Tracheal epithelial cell (primary cell): Measurements from ENCODE around the gene GRIA1. TPM values are rescaled to one million over a fixed set of nuclear protein-coding genes. Genes with fewer than 3 reads are reported as not detected.

Experiments
- total RNA-seq: library from RNA; depleted of rRNA; stranded (reverse); fragments of >200 nt; gene quantifications from 2 replicates; pipeline ENCODE4 v1.2.1, GENCODE V29; 2014

The GRIA1 gene
- not detected in 2 replicates for total RNA-seq

GRCh38 chr5:153490118-153491037, at the start of gene GRIA1:
Gene GRIA1 (plus strand): TSS chr5:153490670.

